ENCODE measurements around the gene RUBCN.

DNA sequence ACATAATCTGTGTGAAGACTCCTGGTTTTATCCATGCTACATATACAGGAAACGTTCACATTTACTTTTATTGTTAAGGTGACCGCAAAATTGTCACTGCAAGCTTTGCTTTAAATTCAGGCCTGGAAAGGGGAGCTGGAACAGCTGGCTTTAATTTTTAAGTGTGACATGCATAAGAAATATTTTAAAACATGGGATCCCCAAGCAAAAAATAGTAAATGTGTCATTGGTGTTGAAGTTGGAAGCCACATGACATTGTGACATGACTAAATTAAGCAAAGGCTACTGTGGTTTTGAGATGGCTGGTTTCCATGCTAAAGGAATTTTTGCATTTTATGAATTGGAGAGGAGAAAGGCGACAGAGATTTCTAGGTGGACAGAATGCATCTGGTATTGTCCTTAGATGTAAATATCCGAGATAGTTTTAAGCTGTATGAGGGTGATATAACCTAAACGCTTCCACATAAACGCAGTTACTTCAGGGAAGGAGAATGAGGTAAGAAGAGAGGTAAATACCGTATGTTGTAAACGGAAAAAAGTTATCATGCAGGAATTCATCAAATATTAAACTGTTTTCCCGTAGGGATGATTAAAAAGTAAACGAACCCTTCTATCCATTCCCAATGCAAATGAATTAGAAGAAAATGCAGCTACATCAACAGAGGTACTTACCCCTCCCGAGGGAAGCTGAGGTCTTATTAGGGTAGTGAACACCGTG lies 12.1 kb upstream of the RUBCN start:
- TF ChIP-seq, protein P1, sequence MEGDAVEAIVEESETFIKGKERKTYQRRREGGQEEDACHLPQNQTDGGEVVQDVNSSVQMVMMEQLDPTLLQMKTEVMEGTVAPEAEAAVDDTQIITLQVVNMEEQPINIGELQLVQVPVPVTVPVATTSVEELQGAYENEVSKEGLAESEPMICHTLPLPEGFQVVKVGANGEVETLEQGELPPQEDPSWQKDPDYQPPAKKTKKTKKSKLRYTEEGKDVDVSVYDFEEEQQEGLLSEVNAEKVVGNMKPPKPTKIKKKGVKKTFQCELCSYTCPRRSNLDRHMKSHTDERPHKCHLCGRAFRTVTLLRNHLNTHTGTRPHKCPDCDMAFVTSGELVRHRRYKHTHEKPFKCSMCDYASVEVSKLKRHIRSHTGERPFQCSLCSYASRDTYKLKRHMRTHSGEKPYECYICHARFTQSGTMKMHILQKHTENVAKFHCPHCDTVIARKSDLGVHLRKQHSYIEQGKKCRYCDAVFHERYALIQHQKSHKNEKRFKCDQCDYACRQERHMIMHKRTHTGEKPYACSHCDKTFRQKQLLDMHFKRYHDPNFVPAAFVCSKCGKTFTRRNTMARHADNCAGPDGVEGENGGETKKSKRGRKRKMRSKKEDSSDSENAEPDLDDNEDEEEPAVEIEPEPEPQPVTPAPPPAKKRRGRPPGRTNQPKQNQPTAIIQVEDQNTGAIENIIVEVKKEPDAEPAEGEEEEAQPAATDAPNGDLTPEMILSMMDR (conservative IDR thresholded peaks at IDR 0.05) = no peak
- TF ChIP-seq ZFX (IDR thresholded peaks at IDR 0.05) = no peak
